ENCODE data around the gene RERE. TPM values are rescaled to one million over a fixed set of nuclear protein-coding genes. Genes with fewer than 3 reads are reported as not detected.

RERE gene
- total and polyA plus RNA-seq, 12 donors: 46.5 to 163 (median 139) TPM

DNA sequence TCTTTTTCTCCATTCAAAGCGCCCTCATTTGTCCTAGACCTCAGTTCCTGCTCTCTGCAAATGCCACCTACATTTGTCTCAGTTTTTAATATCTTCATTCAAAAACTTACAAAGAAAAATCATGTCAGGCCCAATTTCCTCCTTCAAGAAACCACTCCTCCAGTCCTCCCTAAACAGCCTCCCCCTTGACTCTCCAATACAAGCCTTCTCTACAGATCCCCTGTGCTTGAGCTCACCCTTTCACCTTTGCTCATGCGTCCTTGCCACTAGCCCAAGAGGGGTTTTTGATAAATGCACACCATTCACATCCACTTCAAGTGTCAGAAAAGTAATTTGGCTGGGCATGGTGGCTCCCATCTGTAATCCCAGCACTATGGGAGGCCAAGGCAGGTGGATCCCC lies 140.6 kb downstream of the RERE start:
- Histone ChIP-seq H3K27ac (no peak overlapping the region), H3K27me3 (no peaks in the 10 kb centered on the region), H3K4me3 (no peak overlapping the region), H3K4me1 (peaks cover 0 to 45% (median 28%) of the 10 kb centered on the region in 9 donors), H3K36me3 (no peaks in the 10 kb centered on the region), H3K9me3 (no peaks in the 10 kb centered on the region)
- no peak for DNase-seq
- no peak for ATAC-seq
- 97 to 99% methylated on average over 2 of the region's 2 CpGs for WGBS, 2 donors
- TF ChIP-seq, protein P1, sequence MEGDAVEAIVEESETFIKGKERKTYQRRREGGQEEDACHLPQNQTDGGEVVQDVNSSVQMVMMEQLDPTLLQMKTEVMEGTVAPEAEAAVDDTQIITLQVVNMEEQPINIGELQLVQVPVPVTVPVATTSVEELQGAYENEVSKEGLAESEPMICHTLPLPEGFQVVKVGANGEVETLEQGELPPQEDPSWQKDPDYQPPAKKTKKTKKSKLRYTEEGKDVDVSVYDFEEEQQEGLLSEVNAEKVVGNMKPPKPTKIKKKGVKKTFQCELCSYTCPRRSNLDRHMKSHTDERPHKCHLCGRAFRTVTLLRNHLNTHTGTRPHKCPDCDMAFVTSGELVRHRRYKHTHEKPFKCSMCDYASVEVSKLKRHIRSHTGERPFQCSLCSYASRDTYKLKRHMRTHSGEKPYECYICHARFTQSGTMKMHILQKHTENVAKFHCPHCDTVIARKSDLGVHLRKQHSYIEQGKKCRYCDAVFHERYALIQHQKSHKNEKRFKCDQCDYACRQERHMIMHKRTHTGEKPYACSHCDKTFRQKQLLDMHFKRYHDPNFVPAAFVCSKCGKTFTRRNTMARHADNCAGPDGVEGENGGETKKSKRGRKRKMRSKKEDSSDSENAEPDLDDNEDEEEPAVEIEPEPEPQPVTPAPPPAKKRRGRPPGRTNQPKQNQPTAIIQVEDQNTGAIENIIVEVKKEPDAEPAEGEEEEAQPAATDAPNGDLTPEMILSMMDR (IDR thresholded peaks at IDR 0.05): no peak
- intact Hi-C loops (cut with DNase I): loop anchor here in 5 of 10 donors (2.0 to 10.0 kb wide), 2 partner anchors 46 to 48 kb away; no protein-coding TSS in a partner anchor

DNA sequence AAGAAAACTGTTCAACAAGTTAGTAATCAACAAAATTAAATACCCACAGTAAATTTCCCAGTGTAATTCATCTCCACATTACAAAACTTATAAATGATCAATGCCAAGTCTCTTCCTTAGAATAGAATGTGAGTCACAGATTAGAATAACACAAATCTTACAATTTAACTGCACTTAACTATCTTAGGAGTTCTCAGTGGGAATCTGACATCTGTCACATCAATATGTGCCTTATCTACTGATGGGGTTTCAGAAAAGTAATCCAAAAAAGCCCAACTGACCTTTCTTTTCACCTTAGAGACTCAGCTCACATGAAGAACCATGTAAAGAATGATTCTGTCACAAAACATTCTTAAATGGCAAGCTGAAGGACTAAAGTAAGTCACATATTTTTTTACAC lies 141.4 kb downstream of the RERE start:
- intact Hi-C loops (cut with DNase I): loop anchor here in 5 of 10 donors (2.0 to 10.0 kb wide), 2 partner anchors 47 to 49 kb away; no protein-coding TSS in a partner anchor
- Histone ChIP-seq H3K27ac (no peak overlapping the region), H3K9me3 (no peaks in the 10 kb centered on the region), H3K4me1 (peaks cover 0 to 52% (median 33%) of the 10 kb centered on the region in 9 donors), H3K4me3 (no peak overlapping the region), H3K36me3 (no peaks in the 10 kb centered on the region), H3K27me3 (no peaks in the 10 kb centered on the region)
- TF ChIP-seq, protein P1 (IDR thresholded peaks at IDR 0.05): no peak
- ATAC-seq (no peak), DNase-seq (no peak)

DNA sequence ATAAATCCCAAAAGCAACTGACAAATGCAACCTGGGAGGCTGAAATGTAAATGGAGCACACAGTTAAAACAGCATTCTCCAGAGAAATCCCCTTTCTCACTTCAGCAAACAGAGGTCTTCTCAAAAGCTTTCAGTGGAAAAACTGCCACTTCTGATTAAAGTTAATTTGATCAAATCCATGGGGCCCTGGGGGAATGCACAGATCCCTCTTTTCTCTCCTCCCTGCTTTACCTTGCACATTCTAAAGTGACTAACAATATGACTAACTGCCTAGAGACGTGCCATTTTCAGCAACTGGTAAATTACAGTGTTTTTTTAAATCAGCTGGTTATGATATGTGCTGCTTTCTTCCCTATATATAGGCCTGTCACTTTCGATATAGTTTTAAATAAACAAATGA lies 142.5 kb downstream of the RERE start:
- Histone ChIP-seq H3K4me1 (peaks cover 2 to 57% (median 37%) of the 10 kb centered on the region in 9 donors), H3K27ac (no peak overlapping the region), H3K27me3 (no peaks in the 10 kb centered on the region), H3K4me3 (no peak overlapping the region), H3K36me3 (no peaks in the 10 kb centered on the region), H3K9me3 (no peaks in the 10 kb centered on the region)
- 60 to 68% methylated on average over 2 of the region's 2 CpGs for WGBS, 2 donors
- TF ChIP-seq, protein P1 (IDR thresholded peaks at IDR 0.05): no peak
- DNase-seq (no peak), ATAC-seq (no peak)
- intact Hi-C loops (cut with DNase I): loop anchor here in 7 of 10 donors (5.0 to 10.0 kb wide), 3 partner anchors 50 to 113 kb away; no protein-coding TSS in a partner anchor

DNA sequence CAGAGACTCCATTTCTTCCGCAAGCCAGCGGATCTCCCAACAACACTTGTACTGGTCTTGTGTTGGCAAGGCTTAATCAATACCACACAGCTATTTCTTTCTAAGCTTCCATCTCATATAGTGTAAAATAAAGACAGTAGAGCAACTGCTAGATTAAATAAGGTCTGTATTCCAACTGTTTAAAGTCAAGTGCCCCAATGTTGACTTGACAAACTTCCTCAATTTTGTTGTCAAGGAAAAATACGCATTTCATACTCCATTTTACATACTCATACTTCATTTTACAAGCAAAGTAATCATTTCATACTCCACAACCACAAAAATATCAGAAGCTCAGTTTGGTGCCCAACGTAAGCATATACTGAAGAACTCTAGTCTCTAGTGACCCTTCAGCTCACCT lies 143.0 kb downstream of the RERE start:
- DNase-seq (no peak), ATAC-seq (no peak)
- intact Hi-C loops (cut with DNase I): loop anchor here in 7 of 10 donors (5.0 to 10.0 kb wide), 3 partner anchors 50 to 112 kb away; no protein-coding TSS in a partner anchor
- Histone ChIP-seq H3K27me3 (no peaks in the 10 kb centered on the region), H3K27ac (no peak overlapping the region), H3K4me1 (peaks cover 2 to 57% (median 37%) of the 10 kb centered on the region in 9 donors), H3K9me3 (no peaks in the 10 kb centered on the region), H3K36me3 (no peaks in the 10 kb centered on the region), H3K4me3 (no peak overlapping the region)
- TF ChIP-seq, protein P1 (IDR thresholded peaks at IDR 0.05): no peak
- 95 to 96% methylated on average over 4 of the region's 4 CpGs for WGBS, 2 donors
